GM18951 (cell line): ENCODE results near the gene IVNS1ABP.

Source experiments
- POLR2A ChIP-seq: IDR thresholded peaks from 4 replicates; pipeline ENCODE4 v1.6.1; 2011; ENCODE audit warnings: mild to moderate bottlenecking; ENCODE audit not compliant: insufficient read length, insufficient read depth; ENCODE audit errors: extremely low read depth
- in situ Hi-C: fragments of 300-500 bp; cut with MboI; formaldehyde crosslinking; loops from one replicate; pipeline ENCODE4 v1.12.0; 2022; ENCODE audit warnings: low sequenced_read_pairs, mixed read lengths, inconsistent platforms; ENCODE audit not compliant: unreplicated experiment

The IVNS1ABP gene

DNA sequence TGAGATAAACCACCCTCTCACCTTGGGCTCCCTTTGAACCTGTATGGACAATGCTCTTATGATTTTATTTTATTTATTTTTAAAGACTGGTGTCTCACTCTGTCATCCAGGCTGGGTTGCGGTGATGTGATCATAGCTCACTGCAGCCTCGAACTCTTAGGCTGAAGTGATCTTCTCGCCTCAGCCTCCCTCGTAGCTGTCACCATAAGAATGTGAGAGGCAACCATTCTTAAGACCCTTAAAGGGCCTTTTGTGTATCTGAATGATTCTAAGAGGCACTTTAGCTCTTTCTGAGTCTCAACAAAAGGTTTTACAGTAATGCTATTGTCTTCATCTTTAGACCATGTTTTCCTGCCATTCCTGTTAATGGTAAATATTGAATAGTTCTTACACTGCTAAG lies 67.0 kb downstream of the IVNS1ABP start:
- in situ Hi-C loops: no loop called here
- TF ChIP-seq POLR2A: no peak

GRCh38 chr1:185249563-185249962 lies 67.5 kb downstream of the IVNS1ABP start:
- in situ Hi-C loops: no loop called here
- TF ChIP-seq POLR2A: no peak
